ENCODE measurements around the gene DDX1.

Gene DDX1

DNA sequence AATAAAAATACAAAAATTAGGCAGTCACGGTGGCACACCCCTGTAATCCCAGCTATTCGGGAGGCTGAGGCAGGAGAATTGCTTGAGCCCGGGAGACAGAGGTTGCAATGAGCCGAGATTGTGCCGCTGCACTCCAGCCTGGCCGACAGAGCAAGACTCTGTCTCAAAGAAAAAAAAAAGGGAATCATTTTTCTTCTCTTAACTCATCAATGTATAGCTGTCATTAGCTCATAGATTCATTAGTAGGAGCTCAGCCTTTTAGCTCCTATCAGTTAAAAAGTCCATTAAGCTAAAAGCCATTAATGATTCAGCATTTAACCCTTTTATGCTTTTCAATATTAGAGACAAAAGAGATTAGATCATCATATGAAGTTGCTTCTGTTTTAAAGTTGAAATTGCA lies 24.8 kb upstream of the DDX1 start:
- Histone ChIP-seq H3F3A (ENCODE audit: insufficient read depth) (no peaks in the 10 kb centered on the region), H4K20me1 (ENCODE audit: low read depth, low read length) (no peaks in the 10 kb centered on the region), H2AFZ (ENCODE audit: low read depth, low read length, severe bottlenecking) (no peak overlapping the region), H3K27ac (ENCODE audit: low read depth, low read length) (no peak overlapping the region), H3K9me2 (replicated peaks; ENCODE audit: insufficient read depth, low read length) (no peaks in the 10 kb centered on the region), H3K4me2 (ENCODE audit: low read depth, low read length, poor library complexity, severe bottlenecking) (no peak overlapping the region), H3K4me3 (ENCODE audit: insufficient read depth, low read length, poor library complexity, severe bottlenecking) (no peak overlapping the region), H3K79me2 (ENCODE audit: insufficient read depth, low read length) (no peaks in the 10 kb centered on the region), H3K36me3 (ENCODE audit: low read length) (no peaks in the 10 kb centered on the region), H3K9ac (ENCODE audit: low read length) (no peak overlapping the region), H3K9me3 (ENCODE audit: insufficient read depth, low read length) (no peaks in the 10 kb centered on the region), H3K27me3 (ENCODE audit: low read length) (no peaks in the 10 kb centered on the region)
- TF ChIP-seq EZH2phosphoT487 (conservative IDR thresholded peaks at IDR 0.05; ENCODE audit: low read length), result no peak
- TF ChIP-seq, protein P1, sequence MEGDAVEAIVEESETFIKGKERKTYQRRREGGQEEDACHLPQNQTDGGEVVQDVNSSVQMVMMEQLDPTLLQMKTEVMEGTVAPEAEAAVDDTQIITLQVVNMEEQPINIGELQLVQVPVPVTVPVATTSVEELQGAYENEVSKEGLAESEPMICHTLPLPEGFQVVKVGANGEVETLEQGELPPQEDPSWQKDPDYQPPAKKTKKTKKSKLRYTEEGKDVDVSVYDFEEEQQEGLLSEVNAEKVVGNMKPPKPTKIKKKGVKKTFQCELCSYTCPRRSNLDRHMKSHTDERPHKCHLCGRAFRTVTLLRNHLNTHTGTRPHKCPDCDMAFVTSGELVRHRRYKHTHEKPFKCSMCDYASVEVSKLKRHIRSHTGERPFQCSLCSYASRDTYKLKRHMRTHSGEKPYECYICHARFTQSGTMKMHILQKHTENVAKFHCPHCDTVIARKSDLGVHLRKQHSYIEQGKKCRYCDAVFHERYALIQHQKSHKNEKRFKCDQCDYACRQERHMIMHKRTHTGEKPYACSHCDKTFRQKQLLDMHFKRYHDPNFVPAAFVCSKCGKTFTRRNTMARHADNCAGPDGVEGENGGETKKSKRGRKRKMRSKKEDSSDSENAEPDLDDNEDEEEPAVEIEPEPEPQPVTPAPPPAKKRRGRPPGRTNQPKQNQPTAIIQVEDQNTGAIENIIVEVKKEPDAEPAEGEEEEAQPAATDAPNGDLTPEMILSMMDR (IDR thresholded peaks at IDR 0.05; ENCODE audit: insufficient read depth, low read length, poor library complexity, severe bottlenecking), result no peak

GRCh38 chr2:15568874-15569273 lies 22.8 kb upstream of the DDX1 start:
- Histone ChIP-seq H3K27me3 (ENCODE audit: low read length) (no peaks in the 10 kb centered on the region), H3K9me2 (replicated peaks; ENCODE audit: insufficient read depth, low read length) (no peaks in the 10 kb centered on the region), H3K9me3 (ENCODE audit: insufficient read depth, low read length) (no peaks in the 10 kb centered on the region), H3K4me3 (ENCODE audit: insufficient read depth, low read length, poor library complexity, severe bottlenecking) (no peak overlapping the region), H3K27ac (ENCODE audit: low read depth, low read length) (no peak overlapping the region), H3K9ac (ENCODE audit: low read length) (no peak overlapping the region), H4K20me1 (ENCODE audit: low read depth, low read length) (no peaks in the 10 kb centered on the region), H3K36me3 (ENCODE audit: low read length) (no peaks in the 10 kb centered on the region), H3F3A (ENCODE audit: insufficient read depth) (no peaks in the 10 kb centered on the region), H3K4me2 (ENCODE audit: low read depth, low read length, poor library complexity, severe bottlenecking) (no peak overlapping the region), H2AFZ (ENCODE audit: low read depth, low read length, severe bottlenecking) (no peak overlapping the region), H3K79me2 (ENCODE audit: insufficient read depth, low read length) (no peaks in the 10 kb centered on the region)
- no peak for TF ChIP-seq EZH2phosphoT487 (conservative IDR thresholded peaks at IDR 0.05; ENCODE audit: low read length)
- TF ChIP-seq, protein P1 (IDR thresholded peaks at IDR 0.05; ENCODE audit: insufficient read depth, low read length, poor library complexity, severe bottlenecking), result no peak

DNA sequence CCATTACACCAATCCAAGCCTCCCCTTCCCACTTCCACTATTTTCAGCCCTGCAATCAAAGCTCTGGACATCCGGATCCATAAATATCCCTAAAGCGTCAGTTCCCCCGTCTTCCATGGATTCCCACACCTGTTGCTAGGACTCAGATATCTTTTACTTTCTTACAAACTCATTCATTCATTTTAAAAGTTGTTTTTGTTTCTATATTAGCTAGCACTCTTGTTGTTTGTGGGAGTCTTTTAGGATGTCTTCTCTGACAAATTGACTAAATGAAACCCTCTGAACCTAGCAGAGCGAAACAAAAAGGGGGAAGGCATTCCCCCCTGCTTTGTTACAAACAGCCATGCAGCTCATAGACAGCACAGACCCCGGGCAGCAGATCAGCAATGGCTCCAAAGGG lies 21.6 kb upstream of the DDX1 start:
- Histone ChIP-seq H3K79me2 (ENCODE audit: insufficient read depth, low read length) (no peaks in the 10 kb centered on the region), H2AFZ (ENCODE audit: low read depth, low read length, severe bottlenecking) (no peak overlapping the region), H3K9me3 (ENCODE audit: insufficient read depth, low read length) (no peaks in the 10 kb centered on the region), H3K36me3 (ENCODE audit: low read length) (no peaks in the 10 kb centered on the region), H3K4me3 (ENCODE audit: insufficient read depth, low read length, poor library complexity, severe bottlenecking) (no peak overlapping the region), H3F3A (ENCODE audit: insufficient read depth) (no peaks in the 10 kb centered on the region), H3K27ac (ENCODE audit: low read depth, low read length) (no peak overlapping the region), H3K9ac (ENCODE audit: low read length) (no peak overlapping the region), H3K4me2 (ENCODE audit: low read depth, low read length, poor library complexity, severe bottlenecking) (no peak overlapping the region), H4K20me1 (ENCODE audit: low read depth, low read length) (no peaks in the 10 kb centered on the region), H3K9me2 (replicated peaks; ENCODE audit: insufficient read depth, low read length) (no peaks in the 10 kb centered on the region), H3K27me3 (ENCODE audit: low read length) (no peaks in the 10 kb centered on the region)
- TF ChIP-seq, protein P1 (IDR thresholded peaks at IDR 0.05; ENCODE audit: insufficient read depth, low read length, poor library complexity, severe bottlenecking), result no peak
- TF ChIP-seq EZH2phosphoT487 (conservative IDR thresholded peaks at IDR 0.05; ENCODE audit: low read length), result no peak
